Sigmoid colon (tissue), 4 donors: ENCODE measurements around the gene MX1.

Experiments
- POLR2A ChIP-seq, 2 donors: fragments of 450-650 bp; IDR thresholded peaks; one replicate each; pipeline ENCODE4 v1.6.1; 2016; ENCODE audit warnings: antibody characterized with exemption in 2 of 2, mild to moderate bottlenecking in 2 of 2, moderate library complexity in 2 of 2
- POLR2AphosphoS5 ChIP-seq, 4 donors: sonication (generic); formaldehyde crosslinking; IDR thresholded peaks; one replicate each; pipeline ENCODE4 v1.6.1; 2017; ENCODE audit warnings: antibody characterized with exemption in 4 of 4
- TF ChIP-seq, protein P1 (sequence below), 4 experiments: fragments of 450-650 bp in 3 of 4; fragments of 200-600 bp in 1 of 4; IDR thresholded peaks; one replicate each; pipeline ENCODE4 v1.5.1; 2016 to 2019; ENCODE audit warnings: antibody characterized with exemption in 4 of 4, mild to moderate bottlenecking in 3 of 4, moderate library complexity in 2 of 4

DNA sequence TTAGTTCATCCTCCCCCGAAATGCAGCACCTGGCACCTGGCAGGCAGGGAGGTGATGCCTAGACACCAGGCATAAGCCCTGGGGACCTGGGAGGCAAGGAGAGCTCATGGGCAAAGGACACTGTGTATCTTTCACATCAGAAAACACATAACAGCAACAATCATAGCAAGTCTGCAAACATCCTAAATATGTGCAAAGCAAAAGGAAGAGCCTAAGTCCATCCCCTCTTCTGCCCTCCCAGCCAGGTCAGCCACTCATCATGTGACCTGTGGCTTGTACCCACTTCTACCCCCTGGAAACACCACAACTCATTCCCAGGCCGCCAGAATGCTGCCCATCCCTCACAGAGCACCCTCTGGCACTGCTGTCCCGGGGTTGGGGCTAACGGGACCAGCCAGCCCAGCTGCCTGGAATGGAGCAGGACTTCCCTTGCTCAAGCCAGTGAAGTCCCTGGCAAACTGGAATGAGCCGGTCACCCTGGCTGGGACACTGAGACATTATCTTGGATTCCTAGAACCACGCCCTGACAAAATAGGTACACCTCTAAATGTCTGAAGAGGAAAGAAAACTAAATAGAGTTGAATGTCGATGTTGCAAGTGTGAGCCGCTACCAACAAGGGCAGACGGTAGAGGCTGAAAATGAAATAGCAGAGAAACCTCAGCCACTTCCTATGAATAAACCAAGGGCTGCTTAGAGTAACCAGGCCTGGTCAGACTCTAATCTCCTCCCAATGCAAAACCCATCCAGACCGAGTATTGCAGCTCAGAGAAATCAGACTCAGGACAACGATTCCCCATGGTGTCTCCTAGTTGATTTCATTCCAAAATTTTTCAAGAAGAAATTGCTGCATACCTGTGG is 52.5 kb downstream of the MX1 start:
- TF ChIP-seq, protein P1, sequence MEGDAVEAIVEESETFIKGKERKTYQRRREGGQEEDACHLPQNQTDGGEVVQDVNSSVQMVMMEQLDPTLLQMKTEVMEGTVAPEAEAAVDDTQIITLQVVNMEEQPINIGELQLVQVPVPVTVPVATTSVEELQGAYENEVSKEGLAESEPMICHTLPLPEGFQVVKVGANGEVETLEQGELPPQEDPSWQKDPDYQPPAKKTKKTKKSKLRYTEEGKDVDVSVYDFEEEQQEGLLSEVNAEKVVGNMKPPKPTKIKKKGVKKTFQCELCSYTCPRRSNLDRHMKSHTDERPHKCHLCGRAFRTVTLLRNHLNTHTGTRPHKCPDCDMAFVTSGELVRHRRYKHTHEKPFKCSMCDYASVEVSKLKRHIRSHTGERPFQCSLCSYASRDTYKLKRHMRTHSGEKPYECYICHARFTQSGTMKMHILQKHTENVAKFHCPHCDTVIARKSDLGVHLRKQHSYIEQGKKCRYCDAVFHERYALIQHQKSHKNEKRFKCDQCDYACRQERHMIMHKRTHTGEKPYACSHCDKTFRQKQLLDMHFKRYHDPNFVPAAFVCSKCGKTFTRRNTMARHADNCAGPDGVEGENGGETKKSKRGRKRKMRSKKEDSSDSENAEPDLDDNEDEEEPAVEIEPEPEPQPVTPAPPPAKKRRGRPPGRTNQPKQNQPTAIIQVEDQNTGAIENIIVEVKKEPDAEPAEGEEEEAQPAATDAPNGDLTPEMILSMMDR (IDR thresholded peaks at IDR 0.05): no peak
- TF ChIP-seq POLR2A (IDR thresholded peaks at IDR 0.05) (no peak), POLR2AphosphoS5 (IDR thresholded peaks at IDR 0.05) (no peak)
